ENCODE data around the gene CACNA1C.

DNA sequence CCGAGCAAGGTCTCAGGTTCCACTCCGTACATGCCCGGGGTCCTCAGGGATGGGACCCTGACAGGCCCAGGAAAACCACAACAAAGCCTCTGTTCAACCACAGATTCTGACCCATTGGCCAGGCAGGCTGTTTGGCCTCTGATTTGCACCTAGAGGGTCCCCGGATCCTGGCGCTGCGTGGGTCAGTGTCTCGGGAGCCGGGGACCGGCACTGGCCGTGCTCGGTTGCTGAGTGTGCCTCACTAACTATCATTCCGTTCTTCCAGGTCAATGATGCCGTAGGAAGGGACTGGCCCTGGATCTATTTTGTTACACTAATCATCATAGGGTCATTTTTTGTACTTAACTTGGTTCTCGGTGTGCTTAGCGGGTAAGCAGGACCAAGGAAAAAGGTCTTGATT, 451.8 kb downstream of the CACNA1C start:
- no peak for TF ChIP-seq POLR2AphosphoS5 (IDR thresholded peaks at IDR 0.05)
- TF ChIP-seq, protein P1, sequence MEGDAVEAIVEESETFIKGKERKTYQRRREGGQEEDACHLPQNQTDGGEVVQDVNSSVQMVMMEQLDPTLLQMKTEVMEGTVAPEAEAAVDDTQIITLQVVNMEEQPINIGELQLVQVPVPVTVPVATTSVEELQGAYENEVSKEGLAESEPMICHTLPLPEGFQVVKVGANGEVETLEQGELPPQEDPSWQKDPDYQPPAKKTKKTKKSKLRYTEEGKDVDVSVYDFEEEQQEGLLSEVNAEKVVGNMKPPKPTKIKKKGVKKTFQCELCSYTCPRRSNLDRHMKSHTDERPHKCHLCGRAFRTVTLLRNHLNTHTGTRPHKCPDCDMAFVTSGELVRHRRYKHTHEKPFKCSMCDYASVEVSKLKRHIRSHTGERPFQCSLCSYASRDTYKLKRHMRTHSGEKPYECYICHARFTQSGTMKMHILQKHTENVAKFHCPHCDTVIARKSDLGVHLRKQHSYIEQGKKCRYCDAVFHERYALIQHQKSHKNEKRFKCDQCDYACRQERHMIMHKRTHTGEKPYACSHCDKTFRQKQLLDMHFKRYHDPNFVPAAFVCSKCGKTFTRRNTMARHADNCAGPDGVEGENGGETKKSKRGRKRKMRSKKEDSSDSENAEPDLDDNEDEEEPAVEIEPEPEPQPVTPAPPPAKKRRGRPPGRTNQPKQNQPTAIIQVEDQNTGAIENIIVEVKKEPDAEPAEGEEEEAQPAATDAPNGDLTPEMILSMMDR (IDR thresholded peaks at IDR 0.05): no peak
